GM18511 (cell line): ENCODE measurements around the gene GNAQ.
"Not testable (repeated sequence)": the region's sequence is repeated elsewhere in the genome, so short reads cannot be mapped to it uniquely, and the experiment has no call there.

Experiments
- ATAC-seq: cut with Tn5 transposase; IDR thresholded peaks from one replicate; pipeline ENCODE4 v1.9.1; 2021; ENCODE audit warnings: mild to moderate bottlenecking, moderate library complexity; ENCODE audit not compliant: unreplicated experiment

Gene GNAQ

GRCh38 chr9:77883846-77884771 lies 147.5 kb downstream of the GNAQ start:
- no peak for ATAC-seq

GRCh38 chr9:77883133-77883532 lies 148.5 kb downstream of the GNAQ start:
- ATAC-seq: no peak

- no peak for ATAC-seq
These were observed 149.3 kb downstream of the GNAQ start for GRCh38 chr9:77882294-77882693.

- not testable (repeated sequence) for ATAC-seq
These were observed 150.0 kb downstream of the GNAQ start for GRCh38 chr9:77881634-77882033.

- ATAC-seq: no peak
These were observed 150.5 kb downstream of the GNAQ start for GRCh38 chr9:77881111-77881510.

GRCh38 chr9:77879437-77879943 lies 152.1 kb downstream of the GNAQ start:
- no peak for ATAC-seq

- ATAC-seq: not testable (repeated sequence)
These were observed 152.8 kb downstream of the GNAQ start for GRCh38 chr9:77878793-77879192.

- ATAC-seq: no peak
These were observed 153.6 kb downstream of the GNAQ start for GRCh38 chr9:77877976-77878375.

GRCh38 chr9:77876590-77876989 lies 155.0 kb downstream of the GNAQ start:
- no peak for ATAC-seq

GRCh38 chr9:77876091-77876490 lies 155.5 kb downstream of the GNAQ start:
- ATAC-seq: no peak

- ATAC-seq: no peak
These were observed 158.7 kb downstream of the GNAQ start for GRCh38 chr9:77872863-77873262.

GRCh38 chr9:77872177-77872576 lies 159.4 kb downstream of the GNAQ start:
- no peak for ATAC-seq

- ATAC-seq: no peak
These were observed 160.1 kb downstream of the GNAQ start for GRCh38 chr9:77871483-77871882.

- ATAC-seq: no peak
These were observed 164.7 kb downstream of the GNAQ start for GRCh38 chr9:77866878-77867277.

- ATAC-seq: no peak
These were observed 166.1 kb downstream of the GNAQ start for GRCh38 chr9:77865385-77866047.

- ATAC-seq: no peak
These were observed 167.3 kb downstream of the GNAQ start for GRCh38 chr9:77864211-77864889.

GRCh38 chr9:77863638-77864037 lies 168.0 kb downstream of the GNAQ start:
- ATAC-seq: not testable (repeated sequence)

GRCh38 chr9:77860953-77861352 lies 170.7 kb downstream of the GNAQ start:
- ATAC-seq: not testable (repeated sequence)

- ATAC-seq: no peak
These were observed 173.9 kb downstream of the GNAQ start for GRCh38 chr9:77857513-77858259.

- no peak for ATAC-seq
These were observed 175.0 kb downstream of the GNAQ start for GRCh38 chr9:77856615-77857014.

GRCh38 chr9:77854916-77855311 lies 176.7 kb downstream of the GNAQ start:
- ATAC-seq: no peak
